Esophagus squamous epithelium (tissue), 5 donors: Measurements from ENCODE around the gene MEIS1. TPM values are rescaled to one million over a fixed set of nuclear protein-coding genes. Genes with fewer than 3 reads are reported as not detected.

Experiments used
- DNase-seq: peaks from one replicate; lab custom pipeline; 2025; lab: John Stamatoyannopoulos, UW
- H3K27ac ChIP-seq, 4 donors: fragments of 200-600 bp; sonication (generic); one replicate each; pipeline ENCODE4 v1.5.1; 2016 to 2019; ENCODE audit warnings: mild to moderate bottlenecking in 1 of 4
- H3K27me3 ChIP-seq, 4 donors: fragments of 200-600 bp; sonication (generic); 1 replicate in 3 of 4; 2 replicates in 1 of 4; pipeline versions ENCODE4 v1.5.1 to v1.6.0; 2017 to 2021; ENCODE audit warnings: antibody characterized with exemption in 1 of 4
- H3K36me3 ChIP-seq, 3 donors: fragments of 200-600 bp; sonication (generic); one replicate each; pipeline ENCODE4 v1.5.1; 2016 to 2019
- H3K4me1 ChIP-seq, 3 donors: fragments of 200-600 bp; sonication (generic); one replicate each; pipeline ENCODE4 v1.5.1; 2017 to 2019
- H3K4me3 ChIP-seq, 4 donors: fragments of 200-600 bp; sonication (generic); 1 replicate in 3 of 4; 2 replicates in 1 of 4; pipeline ENCODE4 v1.5.1; 2016 to 2019; ENCODE audit warnings: mild to moderate bottlenecking in 2 of 4, moderate library complexity in 1 of 4
- H3K9me3 ChIP-seq, 3 donors: fragments of 200-600 bp; sonication (generic); one replicate each; pipeline ENCODE4 v1.5.1; 2016 to 2019
- POLR2A ChIP-seq, 4 donors: fragments of 450-650 bp; IDR thresholded peaks; one replicate each; pipeline ENCODE4 v1.6.1; 2017; ENCODE audit warnings: antibody characterized with exemption in 4 of 4, mild to moderate bottlenecking in 4 of 4, moderate library complexity in 3 of 4
- WGBS, 2 donors: methylation state at CpG; one replicate each; pipeline ENCODE4 v1.1.5; 2018; 5-methylcytosine and 5-hydroxymethylcytosine counted together
- intact Hi-C: fragments of 100-400 bp; cut with DNase I; formaldehyde crosslinking; loops from one replicate; pipeline ENCODE4 v1.15.0; 2022
- total RNA-seq, 4 donors: library from RNA; depleted of rRNA; stranded (reverse); fragments of >200 nt; gene quantifications; one replicate each; pipeline ENCODE4 v1.1.0, GENCODE V29; 2016
- TF ChIP-seq, protein P1 (sequence below), 6 experiments: fragments of 450-650 bp in 4 of 6; fragments of 200-600 bp in 2 of 6; sonication (generic) in 2 of 6; IDR thresholded peaks; one replicate each; pipeline ENCODE4 v1.5.1; 2016 to 2019; ENCODE audit warnings: antibody characterized with exemption in 6 of 6, mild to moderate bottlenecking in 4 of 6, moderate library complexity in 4 of 6
- donor health status: DM: yes; HTN: yes; CAD: no.

MEIS1 gene
- total RNA-seq, 4 donors from 2014 or later, result 17.8 to 56.1 (median 28.5) TPM

DNA sequence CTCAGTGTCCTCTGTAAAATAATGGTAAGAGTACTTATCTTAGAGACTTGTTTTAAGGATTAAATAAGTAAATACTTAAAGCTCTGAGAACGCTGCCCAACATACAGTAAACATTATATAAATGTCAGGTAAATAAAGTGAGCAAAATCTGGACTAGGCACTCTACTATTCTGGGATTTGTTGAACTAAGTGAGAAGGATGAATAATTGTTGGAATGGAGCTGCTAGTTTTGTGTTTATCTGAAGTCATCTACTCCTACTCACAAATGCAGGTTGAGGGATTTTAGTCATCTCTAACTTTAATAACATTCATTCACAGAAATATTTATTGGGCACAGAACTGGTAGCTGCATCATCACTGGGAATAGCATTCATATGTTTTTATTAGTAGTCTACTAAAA lies 103.4 kb downstream of the MEIS1 start:
- peaks cover 4 to 68% (median 17%) of the 10 kb centered on the region in 3 donors for H3K4me1 ChIP-seq
- DNase-seq, result no peak

DNA sequence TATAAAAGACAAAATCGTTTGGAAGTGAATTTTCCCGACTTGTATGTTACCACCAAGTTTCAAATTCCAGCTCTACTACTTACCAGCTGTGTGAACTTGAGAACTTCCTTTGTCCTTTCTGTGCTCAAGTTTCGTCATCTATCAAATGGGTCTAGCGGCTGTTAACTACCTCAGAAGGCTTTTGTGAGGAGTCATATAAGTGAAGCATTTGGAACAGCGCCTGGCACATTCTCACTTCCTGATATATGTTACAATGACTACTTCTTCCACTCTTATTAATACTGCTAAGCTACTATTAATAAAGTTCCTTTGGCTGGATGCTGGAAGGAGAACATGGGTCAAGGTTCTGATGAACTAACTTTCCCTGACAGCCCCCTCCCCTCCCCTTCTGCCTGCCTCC lies 104.5 kb downstream of the MEIS1 start:
- no peaks in the 10 kb centered on the region for H3K9me3 ChIP-seq
- no peak for DNase-seq
- intact Hi-C loops, result no loop called here
- H3K27me3 ChIP-seq, result no peaks in the 10 kb centered on the region
- no peaks in the 10 kb centered on the region for H3K36me3 ChIP-seq
- H3K4me3 ChIP-seq, result no peak overlapping the region
- 43 to 54% methylated on average over 5 of the region's 5 CpGs for WGBS, 2 donors
- TF ChIP-seq POLR2A (IDR thresholded peaks at IDR 0.05), result no peak
- TF ChIP-seq, protein P1, sequence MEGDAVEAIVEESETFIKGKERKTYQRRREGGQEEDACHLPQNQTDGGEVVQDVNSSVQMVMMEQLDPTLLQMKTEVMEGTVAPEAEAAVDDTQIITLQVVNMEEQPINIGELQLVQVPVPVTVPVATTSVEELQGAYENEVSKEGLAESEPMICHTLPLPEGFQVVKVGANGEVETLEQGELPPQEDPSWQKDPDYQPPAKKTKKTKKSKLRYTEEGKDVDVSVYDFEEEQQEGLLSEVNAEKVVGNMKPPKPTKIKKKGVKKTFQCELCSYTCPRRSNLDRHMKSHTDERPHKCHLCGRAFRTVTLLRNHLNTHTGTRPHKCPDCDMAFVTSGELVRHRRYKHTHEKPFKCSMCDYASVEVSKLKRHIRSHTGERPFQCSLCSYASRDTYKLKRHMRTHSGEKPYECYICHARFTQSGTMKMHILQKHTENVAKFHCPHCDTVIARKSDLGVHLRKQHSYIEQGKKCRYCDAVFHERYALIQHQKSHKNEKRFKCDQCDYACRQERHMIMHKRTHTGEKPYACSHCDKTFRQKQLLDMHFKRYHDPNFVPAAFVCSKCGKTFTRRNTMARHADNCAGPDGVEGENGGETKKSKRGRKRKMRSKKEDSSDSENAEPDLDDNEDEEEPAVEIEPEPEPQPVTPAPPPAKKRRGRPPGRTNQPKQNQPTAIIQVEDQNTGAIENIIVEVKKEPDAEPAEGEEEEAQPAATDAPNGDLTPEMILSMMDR (IDR thresholded peaks at IDR 0.05), result no peak
- peaks cover 4 to 59% (median 17%) of the 10 kb centered on the region in 3 donors for H3K4me1 ChIP-seq
- peak overlapping the region in 2 of 4 donors; percentile 47 to 53 for H3K27ac ChIP-seq

More for the DNA sequence above, 103.4 kb downstream of the MEIS1 start:
- no peak overlapping the region for H3K27ac ChIP-seq
- no peaks in the 10 kb centered on the region for H3K9me3 ChIP-seq
- H3K4me3 ChIP-seq, result no peak overlapping the region
- intact Hi-C loops, result no loop called here
- no peaks in the 10 kb centered on the region for H3K27me3 ChIP-seq
- no peaks in the 10 kb centered on the region for H3K36me3 ChIP-seq
- TF ChIP-seq, protein P1 (IDR thresholded peaks at IDR 0.05), result no peak
- TF ChIP-seq POLR2A (IDR thresholded peaks at IDR 0.05), result no peak
- 46 to 59% methylated on average over 1 of the region's 1 CpG for WGBS, 2 donors

DNA sequence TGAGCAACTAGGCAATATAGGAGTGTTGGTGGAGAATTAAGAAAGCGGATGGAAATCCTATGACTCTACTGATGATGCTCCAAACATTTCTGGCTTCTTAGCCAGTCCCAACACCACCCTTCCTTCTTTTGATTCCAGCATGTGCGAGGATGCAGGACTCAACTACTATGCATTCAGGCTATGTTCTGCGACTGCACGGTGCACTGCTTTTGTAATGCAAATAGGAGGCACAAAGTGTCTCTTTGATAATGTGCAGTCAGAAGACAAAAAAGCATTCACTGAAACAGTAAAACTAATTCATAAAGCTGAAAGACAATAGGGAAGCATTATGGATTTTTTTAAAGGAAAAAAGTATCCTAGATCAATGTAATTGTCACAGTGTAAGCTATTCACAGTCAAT lies 106.7 kb downstream of the MEIS1 start:
- intact Hi-C loops, result no loop called here
- whole genome bisulfite sequencing, 2 donors, result 51 to 78% methylated on average over 4 of the region's 4 CpGs
- Histone ChIP-seq H3K27me3 (no peaks in the 10 kb centered on the region), H3K36me3 (no peaks in the 10 kb centered on the region), H3K4me1 (peaks cover 4 to 56% (median 15%) of the 10 kb centered on the region in 3 donors), H3K4me3 (no peak overlapping the region), H3K9me3 (no peaks in the 10 kb centered on the region), H3K27ac (no peak overlapping the region)
- no peak for DNase-seq
- TF ChIP-seq POLR2A (IDR thresholded peaks at IDR 0.05), result no peak
- TF ChIP-seq, protein P1 (IDR thresholded peaks at IDR 0.05), result no peak

DNA sequence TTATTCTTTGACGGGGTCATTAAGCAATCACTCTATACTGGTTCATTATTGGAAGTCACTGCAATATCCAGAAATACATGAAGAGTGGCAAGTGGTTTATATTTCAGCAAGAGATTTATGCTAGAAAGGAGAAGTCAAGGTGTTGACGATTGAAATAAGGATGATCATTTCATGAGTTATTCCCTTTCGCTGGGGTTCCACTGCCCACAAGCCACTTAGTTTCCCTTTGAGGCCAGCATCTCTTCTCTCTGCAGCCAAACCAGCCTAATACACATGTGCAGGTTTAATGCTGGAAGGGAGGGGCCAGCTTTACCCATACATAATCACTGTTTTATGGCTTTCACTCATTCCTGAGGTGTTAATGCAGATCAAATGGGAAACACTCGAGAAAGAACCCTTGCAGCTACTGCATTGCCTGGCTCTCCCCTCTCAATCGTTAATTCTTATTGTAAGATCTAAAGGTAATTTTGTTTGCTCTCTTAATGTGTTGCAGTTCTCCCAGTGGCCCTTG lies 108.4 kb downstream of the MEIS1 start:
- Histone ChIP-seq H3K36me3 (peaks cover 0 to 4% (median 0%) of the 10 kb centered on the region in 3 donors), H3K27me3 (no peaks in the 10 kb centered on the region), H3K4me3 (no peak overlapping the region), H3K9me3 (no peaks in the 10 kb centered on the region), H3K27ac (no peak overlapping the region), H3K4me1 (peaks cover 4 to 58% (median 26%) of the 10 kb centered on the region in 3 donors)
- intact Hi-C loops, result no loop called here
- no peak for TF ChIP-seq POLR2A (IDR thresholded peaks at IDR 0.05)
- TF ChIP-seq, protein P1 (IDR thresholded peaks at IDR 0.05), result no peak
- no peak for DNase-seq
- 61 to 84% methylated on average over 5 of the region's 5 CpGs for WGBS, 2 donors

DNA sequence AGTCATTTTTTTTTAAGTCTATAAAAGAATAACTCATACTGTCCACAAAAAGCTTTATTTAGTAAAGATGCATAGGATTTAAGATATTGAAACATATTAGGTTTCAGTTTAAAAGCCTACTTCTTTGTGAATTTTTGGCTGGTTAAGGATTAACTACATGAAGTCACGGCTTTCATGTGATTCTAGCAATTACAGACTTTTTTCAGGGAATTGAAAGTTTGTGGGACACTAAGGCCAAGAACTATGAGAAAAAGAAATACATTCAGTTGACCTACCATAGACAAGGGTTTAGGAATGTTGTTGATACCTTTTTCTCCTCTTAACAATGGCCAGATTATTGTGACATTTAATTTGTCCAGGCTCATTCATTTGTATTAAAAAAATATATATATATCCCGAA lies 109.3 kb downstream of the MEIS1 start:
- Histone ChIP-seq H3K36me3 (peaks cover 0 to 14% (median 0%) of the 10 kb centered on the region in 3 donors), H3K4me3 (no peak overlapping the region), H3K27me3 (no peaks in the 10 kb centered on the region), H3K27ac (no peak overlapping the region), H3K4me1 (peaks cover 4 to 58% (median 30%) of the 10 kb centered on the region in 3 donors), H3K9me3 (no peaks in the 10 kb centered on the region)
- WGBS, 2 donors, result 67 to 73% methylated on average over 2 of the region's 2 CpGs
- intact Hi-C loops, result no loop called here
- TF ChIP-seq, protein P1 (IDR thresholded peaks at IDR 0.05), result no peak
- TF ChIP-seq POLR2A (IDR thresholded peaks at IDR 0.05), result no peak
- no peak for DNase-seq
